A549 (cell line): ENCODE measurements around the gene NEDD4L. TPM values are rescaled to one million over a fixed set of nuclear protein-coding genes. Genes with fewer than 3 reads are reported as not detected.

Source experiments
- ATAC-seq, 2 experiments: fragments of 200-7000 bp in 1 of 2; fragments of >200 bp in 1 of 2; cut with Nextera tagmentation in 1 of 2; cut with Tn5 transposase in 1 of 2; 3 replicates each; pipeline versions ENCODE4 v1.8.0 to v1.9.1; 2018 to 2020; ENCODE audit warnings: mild to moderate bottlenecking in 1 of 2, moderate library complexity in 1 of 2
- CTCF ChIA-PET: fragments of 300-600 bp; sonication (Branson Sonifier 250); formaldehyde crosslinking; extraction: SDS; loops from one replicate; lab custom pipeline; 2021; ENCODE audit warnings: antibody characterized with exemption, inconsistent platforms; lab: Yijun Ruan, JAX
- POLR2A ChIA-PET: fragments of 350-600 bp; formaldehyde crosslinking; extraction: SDS; loops from one replicate; lab custom pipeline; 2021; ENCODE audit warnings: antibody characterized with exemption, inconsistent platforms; lab: Yijun Ruan, JAX
- DNase-seq, 2 experiments: peaks; one replicate each; pipeline versions ENCODE4 v3.0.0 to v3.0.0-alpha.2; 2011 to 2016; ENCODE audit warnings: low read depth in 1 of 2, low spot score in 1 of 2
- FAIRE-seq: peaks from 2 replicates; lab custom pipeline; 2011; peaks lifted over from hg19 to GRCh38; lab: Jason Lieb, UNC
- H3K27ac ChIP-seq, 2 experiments: fragments of >200 bp; sonication (Bioruptor Twin); formaldehyde crosslinking; 3 replicates each; pipeline ENCODE4 v1.5.1; 2016 to 2017
- H3K4me1 ChIP-seq: fragments of >200 bp; sonication (Bioruptor Twin); formaldehyde crosslinking; 3 replicates; pipeline ENCODE4 v1.6.1; 2016
- H3K4me2 ChIP-seq: fragments of >200 bp; sonication (Bioruptor Twin); formaldehyde crosslinking; 3 replicates; pipeline ENCODE4 v1.6.1; 2016
- H3K4me3 ChIP-seq: fragments of >200 bp; sonication (Bioruptor Twin); formaldehyde crosslinking; 3 replicates; pipeline ENCODE4 v1.5.1; 2016
- H3K9me3 ChIP-seq: fragments of >200 bp; sonication (Bioruptor Twin); formaldehyde crosslinking; 3 replicates; pipeline ENCODE4 v1.6.1; 2016
- BHLHE40 ChIP-seq: IDR thresholded peaks from 2 replicates; pipeline ENCODE4 v1.6.1; 2012; ENCODE audit warnings: low read depth, low read length, inconsistent platforms
- CBX8 ChIP-seq: fragments of 200-600 bp; sonication (generic); IDR thresholded peaks from 2 replicates; pipeline ENCODE4 v1.6.1; 2016
- CHD4 ChIP-seq: fragments of 200-600 bp; sonication (generic); IDR thresholded peaks from 2 replicates; pipeline ENCODE4 v1.6.1; 2016; ENCODE audit warnings: antibody characterized with exemption, mild to moderate bottlenecking, borderline replicate concordance
- EHF ChIP-seq: fragments of 250-450 bp; sonication (Bioruptor Pico); IDR thresholded peaks from 2 replicates; pipeline ENCODE4 v1.5.0; 2020; ENCODE audit warnings: mild to moderate bottlenecking
- EP300 ChIP-seq, 2 experiments: fragments of >200 bp; sonication (Bioruptor Twin); formaldehyde crosslinking; IDR thresholded peaks; 2 replicates in 1 of 2; 3 replicates in 1 of 2; pipeline ENCODE4 v1.6.1; 2016 to 2017
- FOSB ChIP-seq: fragments of 250-450 bp; sonication (Bioruptor Pico); IDR thresholded peaks from 2 replicates; pipeline ENCODE4 v1.5.0; 2020; ENCODE audit warnings: mild to moderate bottlenecking, moderate library complexity
- FOSL2 ChIP-seq, 2 experiments: fragments of 450-650 bp in 1 of 2; fragments of >200 bp in 1 of 2; sonication (Bioruptor Twin) in 1 of 2; formaldehyde crosslinking; IDR thresholded peaks; 2 replicates each; pipeline versions ENCODE4 v1.5.0 to v1.6.1; 2016 to 2020; ENCODE audit warnings: mild to moderate bottlenecking in 1 of 2, moderate library complexity in 1 of 2
- HDAC2 ChIP-seq: fragments of 200-600 bp; sonication (generic); IDR thresholded peaks from 2 replicates; pipeline ENCODE4 v1.6.1; 2016
- HMGXB4 ChIP-seq: fragments of 250-450 bp; sonication (Bioruptor Pico); IDR thresholded peaks from 2 replicates; pipeline ENCODE4 v1.5.0; 2021; ENCODE audit warnings: mild to moderate bottlenecking, moderate library complexity, borderline replicate concordance
- HOXA7 ChIP-seq: fragments of 250-450 bp; sonication (Bioruptor Pico); IDR thresholded peaks from 2 replicates; pipeline ENCODE4 v1.5.0; 2020; ENCODE audit warnings: mild to moderate bottlenecking, moderate library complexity
- KDM1A ChIP-seq: fragments of 200-600 bp; sonication (generic); IDR thresholded peaks from 2 replicates; pipeline ENCODE4 v1.6.1; 2016; ENCODE audit warnings: low read depth, mild to moderate bottlenecking
- MAFK ChIP-seq: fragments of 450-650 bp; IDR thresholded peaks from 2 replicates; pipeline ENCODE4 v1.6.1; 2014; ENCODE audit not compliant: partially characterized antibody
- MAX ChIP-seq: IDR thresholded peaks from 2 replicates; pipeline ENCODE4 v1.6.1; 2012
- PBX3 ChIP-seq: IDR thresholded peaks from 2 replicates; pipeline ENCODE4 v1.6.1; 2012
- POLR2A ChIP-seq: IDR thresholded peaks from 2 replicates; pipeline ENCODE4 v1.6.1; 2012; ENCODE audit warnings: mild to moderate bottlenecking, low read length
- POLR2AphosphoS2 ChIP-seq: conservative IDR thresholded peaks from 2 replicates; pipeline ENCODE4 v1.6.1; 2012; ENCODE audit warnings: low read length, improper control_type of control experiment, inconsistent platforms
- RCOR1 ChIP-seq: fragments of 150-350 bp; IDR thresholded peaks from 2 replicates; pipeline ENCODE4 v1.6.1; 2014; ENCODE audit warnings: antibody characterized with exemption, low read length, low read depth
- RFX5 ChIP-seq: fragments of 450-650 bp; IDR thresholded peaks from 2 replicates; pipeline ENCODE4 v1.7.1; 2014; ENCODE audit warnings: antibody characterized with exemption, mild to moderate bottlenecking, moderate library complexity
- SMC3 ChIP-seq: fragments of >200 bp; sonication (Bioruptor Twin); formaldehyde crosslinking; IDR thresholded peaks from 3 replicates; pipeline ENCODE4 v1.6.1; 2018; ENCODE audit warnings: inconsistent platforms
- SREBF2 ChIP-seq: fragments of 450-650 bp; IDR thresholded peaks from 2 replicates; pipeline ENCODE4 v1.6.1; 2014; ENCODE audit warnings: mild to moderate bottlenecking, moderate library complexity
- TFCP2L1 ChIP-seq: fragments of 250-450 bp; sonication (Bioruptor Pico); IDR thresholded peaks from 2 replicates; pipeline ENCODE4 v1.5.0; 2021; ENCODE audit warnings: mild to moderate bottlenecking
- ZFP36 ChIP-seq: fragments of 450-650 bp; IDR thresholded peaks from 2 replicates; pipeline ENCODE4 v1.6.1; 2014; ENCODE audit warnings: borderline replicate concordance; ENCODE audit not compliant: partially characterized antibody
- ZNF302 ChIP-seq: fragments of 250-450 bp; sonication (Bioruptor Pico); IDR thresholded peaks from 2 replicates; pipeline ENCODE4 v1.9.0; 2021; ENCODE audit warnings: inconsistent platforms, mild to moderate bottlenecking, moderate library complexity
- ZSCAN20 ChIP-seq: fragments of 250-450 bp; sonication (Bioruptor Pico); IDR thresholded peaks from 2 replicates; pipeline ENCODE4 v1.8.0; 2022; ENCODE audit warnings: mild to moderate bottlenecking, moderate library complexity
- WGBS: methylation state at CpG from one replicate; pipeline ENCODE4 v1.1.6; 2017; ENCODE audit errors: missing lambda C conversion rate; 5-methylcytosine and 5-hydroxymethylcytosine counted together
- polyA plus RNA-seq, 4 experiments: library from polyadenylated mRNA; depleted of rRNA in 3 of 4; stranded (reverse); fragments of >200 nt; fragmentation: RNase III in 1 of 4; extraction: RNeasy Plus Mini Kit Qiagen cat#74134 plus additional on column Dnase treatment in 1 of 4; gene quantifications; 2 replicates in 3 of 4; 3 replicates in 1 of 4; pipeline ENCODE4 v1.2.3, GENCODE V29; 2011 to 2017

NEDD4L gene
- polyA plus RNA-seq, 2 of the 4 experiments (the other 2 are of a cell fraction), result 18.0 to 36.5 TPM

- WGBS, result 89% methylated on average over 15 of the region's 15 CpGs
- TF ChIP-seq MAX, result no peak
- TF ChIP-seq MAFK, result peak; percentile 21
- FAIRE-seq, result no peak
- H3K4me3 ChIP-seq, result no peak overlapping the region
- no peak for ATAC-seq
- POLR2A ChIA-PET, result no interaction called here
- CTCF ChIA-PET, result interaction anchor here (0.6 to 2.0 kb wide), 3 partner anchors 52 to 215 kb away, joined by 3 to 4 read pairs (median 3); no protein-coding TSS in a partner anchor
- H3K27ac ChIP-seq, result no peak overlapping the region
- H3K4me2 ChIP-seq, result no peak overlapping the region
- no peaks in the 10 kb centered on the region for H3K9me3 ChIP-seq
- H3K4me1 ChIP-seq, result peaks cover 19% of the 10 kb centered on the region
- DNase-seq, result no peak
Observed at GRCh38 chr18:58315739-58316215, 271.8 kb downstream of the NEDD4L start.

- no peak for ATAC-seq
Observed at GRCh38 chr18:58316396-58317342, 272.6 kb downstream of the NEDD4L start.

GRCh38 chr18:58319719-58320118 lies 275.7 kb downstream of the NEDD4L start:
- DNase-seq, result no peak
- peaks cover 13% of the 10 kb centered on the region for H3K4me1 ChIP-seq
- H3K4me3 ChIP-seq, result no peak overlapping the region
- no peak overlapping the region for H3K4me2 ChIP-seq
- ChIA-PET CTCF (interaction anchor here (0.7 to 1.3 kb wide), 4 partner anchors 178 to 449 kb away, joined by 3 to 4 read pairs (median 3); partner anchors contain the start of gene NEDD4L), POLR2A (no interaction called here)
- no peak overlapping the region for H3K27ac ChIP-seq
- 94% methylated on average over 2 of the region's 2 CpGs for WGBS
- no peak for ATAC-seq
- FAIRE-seq, result no peak
- TF ChIP-seq HOXA7 (CRISPR knock-in tag) (no peak), RCOR1 (no peak), ZNF302 (CRISPR knock-in tag) (no peak), CBX8 (no peak), RFX5 (no peak), EP300 (IDR thresholded peaks at IDR 0.05) (no peak), POLR2AphosphoS2 (no peak), BHLHE40 (no peak), ZFP36 (no peak), ZSCAN20 (CRISPR knock-in tag) (no peak), FOSL2 (IDR thresholded peaks at IDR 0.05) (no peak), FOSL2 (CRISPR knock-in tag; IDR thresholded peaks at IDR 0.05) (no peak), PBX3 (no peak), SREBF2 (no peak), TFCP2L1 (CRISPR knock-in tag) (no peak)
- TF ChIP-seq, all 56 proteins: peak for 0
- no peaks in the 10 kb centered on the region for H3K9me3 ChIP-seq

More at GRCh38 chr18:58316396-58317342, 272.6 kb downstream of the NEDD4L start:
- 94% methylated on average over 16 of the region's 16 CpGs for WGBS
- H3K4me3 ChIP-seq, result no peak overlapping the region
- CTCF ChIA-PET, result interaction anchor here (0.9 to 1.5 kb wide), 2 partner anchors 77 to 273 kb away, joined by 3 read pairs; partner anchors contain the start of gene NEDD4L
- no peaks in the 10 kb centered on the region for H3K9me3 ChIP-seq
- POLR2A ChIA-PET, result no interaction called here
- H3K4me2 ChIP-seq, result no peak overlapping the region
- FAIRE-seq, result no peak
- no peak for DNase-seq
- peaks cover 25% of the 10 kb centered on the region for H3K4me1 ChIP-seq
- no peak overlapping the region for H3K27ac ChIP-seq
- TF ChIP-seq POLR2A (no peak), CHD4 (no peak), EP300 (IDR thresholded peaks at IDR 0.05) (no peak), SMC3 (no peak), HMGXB4 (CRISPR knock-in tag) (no peak), FOSB (CRISPR knock-in tag) (no peak), TFCP2L1 (CRISPR knock-in tag) (no peak), HDAC2 (no peak), EHF (no peak), KDM1A (no peak)
- TF ChIP-seq, all 56 proteins: peak for 0
